IMR-90 (cell line): ENCODE results near the gene CENPN. TPM values are rescaled to one million over a fixed set of nuclear protein-coding genes. Genes with fewer than 3 reads are reported as not detected.

Source experiments
- ATAC-seq: fragments of 200-7000 bp; cut with Tn5 transposase; 2 replicates; pipeline ENCODE4 v1.9.1; 2020; ENCODE audit warnings: low read depth, mild to moderate bottlenecking, moderate library complexity
- BruUV-seq: library from RNA; stranded (reverse); fragments of 400-500 nt; replicated peaks from 2 replicates; lab custom pipeline; 2021; lab: Mats Ljungman, UMichigan
- CTCF ChIA-PET: fragments of 300-600 bp; formaldehyde crosslinking; extraction: SDS; loops from one replicate; lab custom pipeline; 2021; ENCODE audit warnings: antibody characterized with exemption; lab: Yijun Ruan, JAX
- POLR2A ChIA-PET: fragments of 300-600 bp; sonication (Branson Sonifier 250); formaldehyde crosslinking; loops from one replicate; lab custom pipeline; 2022; ENCODE audit warnings: antibody characterized with exemption; ENCODE audit not compliant: unreplicated experiment; lab: Charles Lee
- DNase-seq: peaks from one replicate; pipeline ENCODE4 v3.0.0; 2013
- H2AFZ ChIP-seq: replicated peaks from 2 replicates; pipeline ENCODE3; 2013; ENCODE audit warnings: low read length, mild to moderate bottlenecking; ENCODE audit not compliant: poor library complexity
- H2AK5ac ChIP-seq: 2 replicates; pipeline ENCODE4 v1.6.1; 2013; ENCODE audit warnings: low read depth, low read length, inconsistent platforms
- H2AK9ac ChIP-seq: replicated peaks from 2 replicates; pipeline ENCODE3; 2013; ENCODE audit warnings: mild to moderate bottlenecking, low read depth, low read length, moderate library complexity; ENCODE audit not compliant: poor library complexity
- H2BK120ac ChIP-seq: 2 replicates; pipeline ENCODE4 v1.6.1; 2013; ENCODE audit warnings: low read depth, low read length, inconsistent platforms
- H2BK15ac ChIP-seq: 3 replicates; pipeline ENCODE4 v1.6.1; 2013; ENCODE audit warnings: low read depth, low read length, inconsistent platforms
- H2BK20ac ChIP-seq: 2 replicates; pipeline ENCODE4 v1.6.1; 2013; ENCODE audit warnings: low read depth, mild to moderate bottlenecking, inconsistent platforms, low read length, moderate library complexity
- H2BK5ac ChIP-seq: 2 replicates; pipeline ENCODE4 v1.6.1; 2013; ENCODE audit warnings: mild to moderate bottlenecking, low read depth, low read length, inconsistent platforms; ENCODE audit not compliant: poor library complexity, severe bottlenecking
- H3K14ac ChIP-seq: replicated peaks from 2 replicates; pipeline ENCODE4 v1.6.1; 2013; ENCODE audit warnings: low read depth, low read length, inconsistent platforms
- H3K18ac ChIP-seq: 2 replicates; pipeline ENCODE4 v1.6.1; 2013; ENCODE audit warnings: low read depth, low read length, control low read depth
- H3K23ac ChIP-seq: 2 replicates; pipeline ENCODE4 v1.6.1; 2013; ENCODE audit warnings: low read depth, low read length, inconsistent platforms
- H3K27ac ChIP-seq: 2 replicates; pipeline ENCODE4 v1.5.1; 2013; ENCODE audit warnings: mild to moderate bottlenecking, control low read depth, low read length; ENCODE audit not compliant: insufficient read depth
- H3K27me3 ChIP-seq: 2 replicates; pipeline ENCODE4 v1.6.1; 2013; ENCODE audit warnings: low read length; ENCODE audit not compliant: control insufficient read depth, insufficient read depth
- H3K36me3 ChIP-seq: 2 replicates; pipeline ENCODE4 v1.6.1; 2013; ENCODE audit warnings: low read length, mixed read lengths; ENCODE audit not compliant: control insufficient read depth, insufficient read depth
- H3K4ac ChIP-seq: 2 replicates; pipeline ENCODE4 v1.6.1; 2013; ENCODE audit warnings: low read depth, low read length, inconsistent platforms
- H3K4me1 ChIP-seq: 2 replicates; pipeline ENCODE4 v1.6.1; 2013; ENCODE audit warnings: low read length, mixed read lengths; ENCODE audit not compliant: control insufficient read depth, insufficient read depth
- H3K4me2 ChIP-seq: 2 replicates; pipeline ENCODE4 v1.6.1; 2013; ENCODE audit warnings: low read depth, mild to moderate bottlenecking, control low read depth, low read length, moderate library complexity
- H3K4me3 ChIP-seq: 2 replicates; pipeline ENCODE4 v1.5.1; 2013; ENCODE audit warnings: low read depth, mild to moderate bottlenecking, control low read depth, low read length, moderate library complexity; ENCODE audit not compliant: insufficient read depth
- H3K56ac ChIP-seq: 2 replicates; pipeline ENCODE4 v1.6.1; 2013; ENCODE audit warnings: low read length, inconsistent platforms; ENCODE audit not compliant: insufficient read depth; ENCODE audit errors: extremely low read depth
- H3K79me1 ChIP-seq, 2 experiments: 2 replicates each; pipeline ENCODE4 v1.6.1; 2013; ENCODE audit warnings: low read length in 2 of 2, inconsistent platforms in 1 of 2, low read depth in 1 of 2
- H3K9ac ChIP-seq: 2 replicates; pipeline ENCODE4 v1.6.1; 2013; ENCODE audit warnings: low read depth, low read length, control low read depth
- H3K9me1 ChIP-seq: 2 replicates; pipeline ENCODE4 v1.6.1; 2013; ENCODE audit warnings: low read length, inconsistent platforms; ENCODE audit not compliant: insufficient read depth
- H3K9me3 ChIP-seq: 2 replicates; pipeline ENCODE4 v1.6.1; 2013; ENCODE audit warnings: low read length; ENCODE audit not compliant: control insufficient read depth, insufficient read depth
- H4K20me1 ChIP-seq: 2 replicates; pipeline ENCODE4 v1.6.1; 2013; ENCODE audit warnings: low read length, inconsistent platforms; ENCODE audit not compliant: insufficient read depth
- H4K5ac ChIP-seq: 2 replicates; pipeline ENCODE4 v1.6.1; 2013; ENCODE audit warnings: mild to moderate bottlenecking, low read depth, low read length, control low read depth
- H4K8ac ChIP-seq, 2 experiments: 2 replicates each; pipeline ENCODE4 v1.6.1; 2013; ENCODE audit warnings: low read depth in 2 of 2, low read length in 2 of 2, control low read depth in 1 of 2, inconsistent platforms in 1 of 2
- H4K91ac ChIP-seq: 2 replicates; pipeline ENCODE4 v1.6.1; 2013; ENCODE audit warnings: low read depth, low read length, inconsistent platforms; ENCODE audit not compliant: insufficient read depth
- RCOR1 ChIP-seq: IDR thresholded peaks from 2 replicates; pipeline ENCODE4 v1.6.1; 2012; ENCODE audit warnings: mild to moderate bottlenecking, low read length, improper control_type of control experiment; ENCODE audit not compliant: insufficient replicate concordance
- WGBS, 2 experiments: methylation state at CpG; one replicate each; pipeline versions ENCODE4 v1.1.5 to v1.1.7; 2013; ENCODE audit warnings: missing lambda C conversion rate in 2 of 2; ENCODE audit not compliant: insufficient read length in 1 of 2; ENCODE audit errors: extremely low coverage in 2 of 2; 5-methylcytosine and 5-hydroxymethylcytosine counted together
- dilution Hi-C: fragments of 300-500 bp; cut with HindIII; formaldehyde crosslinking; loops from one replicate; pipeline ENCODE4 v1.14.3; 2018; ENCODE audit warnings: low sequenced_read_pairs; ENCODE audit not compliant: unreplicated experiment
- in situ Hi-C: fragments of 300-500 bp; cut with MboI; formaldehyde crosslinking; loops from 3 replicates; pipeline ENCODE4 v1.14.3; 2019; ENCODE audit warnings: low sequenced_read_pairs, inconsistent platforms, mixed read lengths
- intact Hi-C: fragments of 100-400 bp; cut with micrococcal nuclease; formaldehyde crosslinking; loops from 2 replicates; pipeline ENCODE4 v1.10.0; 2022
- polyA plus RNA-seq, 3 experiments: library from polyadenylated mRNA; depleted of rRNA; stranded (reverse); fragments of >200 nt; gene quantifications; 2 replicates each; pipeline ENCODE4 v1.2.3, GENCODE V29; 2012; ENCODE audit warnings: low replicate concordance in 1 of 3
- total RNA-seq: library from RNA; depleted of rRNA; stranded (reverse); fragments of >200 nt; gene quantifications from 2 replicates; pipeline ENCODE4 v1.2.3, GENCODE V29; 2012

Gene CENPN
- total and polyA plus RNA-seq, 2 of the 4 experiments (the other 2 are of a cell fraction) = 20.5 to 22.8 TPM

- Histone ChIP-seq H3K27ac (peak overlapping the region; percentile 86), H3K4me1 (peaks cover 13% of the 10 kb centered on the region), H3K27me3 (no peaks in the 10 kb centered on the region), H2BK120ac (peak overlapping the region; percentile 66), H3K23ac (peak overlapping the region; percentile 82; the same call in 1 of the 2 replicates), H3K9ac (peak overlapping the region; percentile 69), H3K4ac (peak overlapping the region; percentile 65), H3K14ac (peak overlapping the region; percentile 71; the same call in 1 of the 2 replicates), H2AFZ (no peak overlapping the region), H2BK5ac (peak overlapping the region; percentile 93), H2BK20ac (peak overlapping the region; percentile 44), H2AK5ac (no peak overlapping the region), H3K4me2 (peak overlapping the region; percentile 94), H2AK9ac (no peak overlapping the region), H4K91ac (peak overlapping the region; percentile 70; the same call in 1 of the 2 replicates), H3K79me1 (peaks cover 28 to 47% of the 10 kb centered on the region in 2 experiments), H3K4me3 (peak overlapping the region; percentile 35; the same call in 1 of the 2 replicates), H3K56ac (peak overlapping the region; percentile 67), H3K36me3 (no peaks in the 10 kb centered on the region; the same call in 1 of the 2 replicates), H4K8ac (peak overlapping the region in 1 of 2 experiments; percentile 65; a peak in 2 of 4 replicates), H3K18ac (peak overlapping the region; percentile 72; the same call in 1 of the 2 replicates), H4K5ac (no peak overlapping the region; the same call in 1 of the 2 replicates), H3K9me3 (no peaks in the 10 kb centered on the region), H3K9me1 (no peaks in the 10 kb centered on the region; the same call in 1 of the 2 replicates), H4K20me1 (no peaks in the 10 kb centered on the region; the same call in 1 of the 2 replicates), H2BK15ac (peak overlapping the region; percentile 34; the same call in 1 of the 3 replicates)
- TF ChIP-seq RCOR1 = no peak
- peak; percentile 6; the same call in 1 of the 2 replicates for ATAC-seq
- in situ Hi-C loops = no loop called here
- dilution Hi-C loops = no loop called here
- ChIA-PET CTCF (no interaction called here), POLR2A (no interaction called here)
- no TSS peak for BruUV-seq
- WGBS, 2 experiments = no CpG with 5 or more reads among the region's 3 CpGs
- intact Hi-C loops = no loop called here
- DNase-seq = no peak
Measured at GRCh38 chr16:80992676-80993293, 14.2 kb upstream of the CENPN start.
